Lung microvascular endothelial cell (primary cell): ENCODE data around the gene SIPA1L3. TPM values are rescaled to one million over a fixed set of nuclear protein-coding genes. Genes with fewer than 3 reads are reported as not detected.

ENCODE experiments used
- DNase-seq, 2 donors: peaks; one replicate each; pipeline versions ENCODE4 v3.0.0 to v3.0.0-alpha.2; 2010; ENCODE audit warnings: low read depth in 2 of 2
- total RNA-seq: library from RNA; depleted of rRNA; stranded (reverse); fragments of >200 nt; gene quantifications from 2 replicates; pipeline ENCODE4 v1.2.1, GENCODE V29; 2014

Gene SIPA1L3
- total RNA-seq, 1 donor from 2014 or later = 13.1 TPM

DNA sequence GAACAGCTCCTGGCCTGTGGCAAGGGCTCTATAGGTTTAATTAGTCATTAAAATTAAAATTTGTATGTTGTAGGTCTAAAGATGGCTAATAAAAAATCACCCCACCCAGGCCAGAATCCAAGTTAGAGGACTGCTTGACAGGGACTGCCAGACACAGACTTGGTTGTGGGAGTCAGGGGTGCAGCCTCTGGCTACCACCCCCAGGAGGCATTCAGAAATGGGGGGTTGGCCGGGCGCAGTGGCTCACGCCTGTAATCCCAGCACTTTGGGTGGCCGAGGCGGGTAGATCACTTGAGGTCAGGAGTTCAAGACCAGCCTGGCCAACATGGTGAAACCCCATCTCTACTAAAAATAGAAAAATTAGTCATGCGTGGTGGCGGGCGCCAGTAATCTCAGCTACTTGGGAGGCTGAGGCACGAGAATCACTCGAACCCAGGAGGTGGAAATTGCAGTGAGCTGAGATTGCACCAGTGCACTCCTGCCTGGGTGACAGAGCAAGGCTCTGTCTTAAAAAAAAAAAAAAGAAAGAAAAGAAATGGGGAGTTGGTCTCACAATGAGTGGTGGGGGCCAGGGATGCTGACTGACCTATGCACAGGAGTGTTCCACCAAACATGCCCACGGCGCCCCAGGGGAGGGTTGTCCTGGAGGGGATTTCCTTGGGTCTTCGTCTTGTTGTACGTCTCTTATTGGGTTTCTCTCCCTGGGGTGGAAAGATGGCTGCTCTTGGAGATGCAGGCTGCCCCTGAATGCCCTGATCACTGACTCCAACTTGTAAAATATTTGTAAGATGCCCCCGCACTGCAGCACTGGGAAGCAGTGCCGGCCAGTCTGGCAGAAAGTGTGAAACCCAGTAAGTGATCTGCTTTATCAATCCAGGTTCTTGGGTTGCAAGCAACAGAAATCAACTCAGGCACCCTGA, 68.8 kb downstream of the SIPA1L3 start:
- no peak for DNase-seq

GRCh38 chr19:37977391-37977790, 70.4 kb downstream of the SIPA1L3 start:
- peak in 1 of 2 donors; percentile 42 for DNase-seq

- peak; percentile 93 for DNase-seq
Measured at GRCh38 chr19:37977992-37978391, 71.0 kb downstream of the SIPA1L3 start.

DNA sequence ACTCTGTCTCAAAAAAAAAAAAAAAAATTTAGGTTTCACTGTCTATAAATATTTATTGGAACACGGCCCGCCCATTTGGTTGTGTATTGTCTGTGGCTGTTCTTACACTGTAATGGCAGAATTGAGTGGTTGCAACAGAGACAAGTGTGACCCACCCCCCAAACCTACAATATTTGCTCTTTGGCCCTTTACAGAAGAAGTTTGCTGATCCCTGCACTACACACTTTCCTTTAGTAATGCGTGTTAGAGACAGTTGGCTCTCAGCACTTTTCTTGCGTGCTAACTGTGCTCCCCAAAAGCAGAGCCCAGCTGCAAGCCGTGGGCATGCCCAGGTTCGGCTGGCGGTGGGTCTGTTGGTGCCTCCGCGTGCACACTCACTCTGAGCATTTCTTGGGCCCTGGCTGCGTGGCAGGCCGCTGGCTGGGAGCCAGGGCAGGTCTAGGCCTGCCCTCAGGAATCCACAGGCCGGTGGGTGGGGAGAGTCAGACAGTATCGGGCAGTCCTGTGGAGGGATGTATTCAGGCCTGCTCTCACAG, 72.6 kb downstream of the SIPA1L3 start:
- no peak for DNase-seq

GRCh38 chr19:37980419-37981170, 73.6 kb downstream of the SIPA1L3 start:
- DNase-seq = no peak

DNA sequence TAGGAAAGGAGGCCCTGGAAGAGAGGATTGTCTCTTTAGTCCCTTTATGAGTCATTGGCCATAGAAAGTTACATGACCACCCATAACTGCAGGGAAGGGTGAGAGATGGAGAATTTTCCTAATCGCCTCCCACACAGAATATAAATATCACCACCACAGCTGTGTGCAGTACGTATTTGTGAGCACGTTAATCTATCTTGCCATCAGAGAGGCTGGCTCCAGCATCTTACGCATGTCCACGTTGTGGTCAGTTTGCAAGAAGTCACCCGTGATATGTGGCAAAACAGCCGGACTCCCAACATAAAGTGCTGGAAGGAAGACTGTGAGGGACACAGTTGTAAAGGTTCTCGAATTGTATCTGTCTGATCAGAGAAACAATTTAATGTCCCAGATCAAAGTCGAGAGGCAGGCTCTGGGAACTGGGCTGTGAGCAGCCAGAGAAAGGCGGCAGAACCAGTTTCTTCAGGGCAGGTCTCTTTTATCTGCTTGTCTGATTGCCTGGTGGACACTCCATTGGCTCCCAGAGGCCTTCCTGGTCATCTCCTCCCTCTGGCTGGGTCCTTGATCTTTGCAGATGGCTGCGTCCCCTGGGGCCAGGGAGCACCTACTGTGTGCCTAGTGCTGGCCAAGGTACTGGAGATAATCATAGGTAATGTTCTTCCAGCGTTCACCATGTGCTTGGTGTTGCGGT, 74.9 kb downstream of the SIPA1L3 start:
- DNase-seq = no peak

DNA sequence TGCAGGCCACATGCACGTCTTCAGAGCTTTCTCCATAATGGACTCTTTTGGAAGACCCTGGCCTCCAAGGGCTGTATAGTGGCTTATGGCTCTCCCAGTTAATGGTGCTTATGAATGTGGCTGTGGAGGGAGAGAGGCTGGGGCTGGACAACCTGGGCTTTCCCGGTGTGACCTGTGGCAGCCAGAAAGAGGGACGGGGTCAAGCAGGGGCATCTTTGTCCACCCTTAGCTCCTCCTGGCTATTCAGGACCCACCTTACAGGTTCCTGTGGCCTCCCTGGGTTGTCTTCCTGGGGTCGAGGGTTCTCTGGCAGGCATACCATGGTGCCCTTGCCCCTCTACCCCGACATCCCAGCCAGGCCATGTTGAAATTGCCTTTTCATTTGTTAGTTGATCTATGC, 75.6 kb downstream of the SIPA1L3 start:
- no peak for DNase-seq

DNA sequence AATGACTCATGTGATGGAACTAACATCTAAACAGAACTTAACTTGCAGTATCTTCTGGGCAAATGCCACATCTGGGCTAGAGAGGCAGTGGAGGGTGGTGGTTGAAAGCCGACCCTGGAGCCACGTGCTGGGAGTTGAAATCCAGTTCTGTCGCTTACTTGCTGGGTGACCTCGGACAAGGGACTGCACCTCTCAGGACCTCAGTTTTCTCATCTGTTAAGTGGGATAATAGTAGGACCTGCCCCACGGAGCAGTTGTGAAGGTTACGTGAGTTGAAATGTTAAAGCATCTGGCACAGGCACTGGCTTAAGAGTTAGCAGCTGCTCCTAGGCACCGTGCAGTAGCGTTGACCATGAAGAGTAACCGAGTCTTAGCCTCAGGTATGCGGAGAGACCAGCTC, 76.1 kb downstream of the SIPA1L3 start:
- DNase-seq = no peak

DNA sequence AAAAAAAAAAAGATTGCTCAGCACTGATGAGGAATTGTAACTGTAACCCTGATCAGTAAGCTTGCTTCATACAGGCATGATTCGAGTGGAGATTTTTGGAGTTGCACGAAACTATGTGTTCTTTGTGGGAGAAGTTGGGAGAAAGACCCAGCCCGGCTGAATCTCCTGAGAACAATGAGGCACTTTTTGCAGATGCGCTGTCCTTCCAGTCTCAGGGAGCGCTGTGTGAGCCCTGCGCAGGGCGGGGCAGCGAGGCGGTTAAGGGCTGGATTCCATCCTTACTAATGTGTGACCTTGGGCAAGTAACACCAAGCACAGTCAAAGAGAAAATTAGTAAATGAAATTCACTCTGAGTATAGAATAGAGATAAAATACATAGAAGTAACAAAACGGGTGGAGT, 76.9 kb downstream of the SIPA1L3 start:
- no peak for DNase-seq

DNA sequence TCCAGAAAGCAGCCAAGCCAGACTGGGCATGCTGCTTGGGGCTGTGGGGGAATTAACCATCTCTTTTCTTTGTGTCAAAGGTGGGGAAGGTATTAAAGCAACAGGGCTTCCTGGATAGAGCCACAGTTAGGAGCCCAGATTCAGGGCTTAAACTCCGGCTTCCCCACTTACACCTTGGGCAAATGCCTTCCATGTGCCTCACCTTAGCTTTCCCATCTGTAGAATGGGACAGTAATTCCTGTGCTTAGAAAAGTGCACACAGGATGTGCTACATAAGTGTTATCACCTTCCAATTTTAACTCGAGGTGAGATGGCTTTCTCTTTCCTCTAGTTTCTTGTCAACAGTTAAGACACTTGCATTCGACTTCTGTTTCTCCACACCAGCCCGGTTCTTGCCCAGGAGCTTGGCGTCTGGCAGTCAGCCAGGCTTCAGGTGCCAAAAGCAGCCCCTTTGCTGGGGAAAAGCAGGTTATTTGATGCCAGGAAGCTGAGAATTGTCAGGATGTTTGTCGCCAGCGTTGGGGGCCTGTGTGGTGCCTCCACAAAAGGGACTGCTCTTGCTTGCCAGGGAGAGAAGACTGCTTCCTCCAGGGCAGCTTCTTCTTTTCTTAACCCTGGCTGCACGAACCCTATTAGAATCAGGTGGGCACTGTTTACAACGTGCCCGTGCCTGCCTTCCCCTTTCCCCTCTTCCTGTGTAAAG, 79.2 kb downstream of the SIPA1L3 start:
- no peak for DNase-seq

DNA sequence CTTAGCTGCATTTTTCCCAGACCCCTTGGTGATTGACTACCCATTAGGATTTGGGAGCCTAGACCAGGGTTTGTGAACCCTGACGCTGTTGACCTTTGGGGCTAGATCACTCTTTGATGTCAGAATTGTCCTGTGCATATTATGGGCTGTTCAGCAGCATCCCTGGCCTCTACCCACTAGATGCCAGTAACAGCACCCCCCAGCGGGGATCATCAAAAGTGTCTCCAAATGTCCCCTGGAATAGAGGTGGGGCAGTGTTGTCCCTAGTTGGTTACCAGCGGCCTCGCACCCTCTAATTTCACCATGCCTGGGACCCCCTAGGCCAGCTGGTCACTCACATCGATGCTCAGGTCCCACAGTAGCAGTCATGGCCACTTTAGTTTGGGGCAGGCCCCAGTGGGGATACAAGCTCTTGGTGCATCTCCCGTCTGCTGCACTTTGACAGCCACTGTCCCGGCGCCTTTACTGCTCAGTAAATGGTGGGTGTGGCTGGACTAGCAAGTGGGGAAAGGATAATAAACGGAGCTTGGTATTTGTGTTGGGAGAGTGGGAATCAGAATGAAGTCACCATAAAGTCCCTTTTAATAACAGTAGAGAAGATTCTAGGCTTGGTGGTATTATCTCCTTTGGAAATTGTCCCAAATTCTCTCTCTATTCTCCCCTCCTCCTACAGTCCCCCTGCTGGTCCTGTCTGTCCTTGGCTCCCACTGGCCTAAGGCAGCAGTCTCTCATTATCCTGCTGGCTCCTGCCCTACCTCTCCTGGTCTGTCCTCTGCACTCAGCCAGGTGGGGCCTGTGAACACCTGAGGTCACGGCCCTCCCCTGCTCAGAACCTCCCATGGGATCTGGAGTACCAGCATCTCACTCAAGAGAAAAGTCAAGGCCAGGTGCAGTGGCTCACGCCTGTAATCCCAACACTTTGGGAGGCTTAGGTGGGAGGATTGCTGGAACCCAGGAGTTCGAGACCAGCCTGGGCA, 80.6 kb downstream of the SIPA1L3 start:
- no peak for DNase-seq

GRCh38 chr19:37988758-37989635, 82.0 kb downstream of the SIPA1L3 start:
- no peak for DNase-seq

GRCh38 chr19:37989855-37990254, 82.8 kb downstream of the SIPA1L3 start:
- no peak for DNase-seq

DNA sequence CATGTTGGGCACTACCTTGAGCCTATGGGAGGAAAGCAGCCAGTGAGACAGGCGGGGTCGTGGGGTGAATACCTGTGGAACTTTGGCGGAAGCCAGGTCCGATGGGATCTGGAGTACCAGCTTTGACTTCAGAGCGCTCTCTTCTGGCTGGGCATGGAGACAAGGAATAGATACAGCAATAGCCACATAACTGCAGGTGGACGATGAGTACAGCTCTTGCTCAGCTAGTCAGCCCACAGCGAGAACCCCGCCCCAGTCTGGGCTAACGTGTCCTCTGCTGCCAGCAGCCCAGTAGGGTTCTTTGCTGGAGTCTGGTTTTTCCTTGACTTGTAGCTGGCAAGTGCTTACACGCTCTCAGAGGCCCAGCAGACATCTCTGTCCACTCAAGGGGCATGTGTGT, 83.4 kb downstream of the SIPA1L3 start:
- DNase-seq = no peak

DNA sequence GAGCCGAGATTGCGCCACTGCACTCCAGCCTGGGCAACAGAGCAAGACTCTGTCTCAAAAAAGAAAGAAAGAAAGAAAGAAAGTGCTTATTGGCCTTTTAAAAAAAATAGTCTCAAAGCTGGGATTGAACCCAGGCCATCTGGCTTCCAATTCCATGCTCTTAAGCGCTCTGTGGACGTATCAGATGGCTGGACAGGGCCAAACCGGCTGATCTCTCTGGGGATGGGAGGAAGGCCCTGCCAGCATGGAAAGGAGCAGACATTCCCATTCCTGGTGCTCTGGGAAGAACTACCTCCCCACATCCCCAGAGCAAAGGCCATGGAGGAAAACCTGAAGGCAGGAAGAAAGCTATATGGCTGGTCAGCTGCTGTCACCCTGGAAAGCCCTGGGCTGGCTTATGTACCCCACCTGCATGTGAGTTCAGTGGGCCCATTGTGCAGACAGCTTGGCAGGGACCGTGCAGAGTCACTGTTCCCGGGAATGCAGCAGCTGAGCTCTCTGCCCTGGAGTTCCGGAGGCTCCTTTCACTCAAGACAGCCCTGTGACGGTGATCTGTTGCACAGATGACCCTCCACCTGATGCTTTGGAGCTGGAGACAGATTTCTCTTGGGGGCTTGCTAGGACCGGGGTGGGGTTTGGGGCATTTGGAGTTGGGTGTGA, 84.3 kb downstream of the SIPA1L3 start:
- DNase-seq = no peak

DNA sequence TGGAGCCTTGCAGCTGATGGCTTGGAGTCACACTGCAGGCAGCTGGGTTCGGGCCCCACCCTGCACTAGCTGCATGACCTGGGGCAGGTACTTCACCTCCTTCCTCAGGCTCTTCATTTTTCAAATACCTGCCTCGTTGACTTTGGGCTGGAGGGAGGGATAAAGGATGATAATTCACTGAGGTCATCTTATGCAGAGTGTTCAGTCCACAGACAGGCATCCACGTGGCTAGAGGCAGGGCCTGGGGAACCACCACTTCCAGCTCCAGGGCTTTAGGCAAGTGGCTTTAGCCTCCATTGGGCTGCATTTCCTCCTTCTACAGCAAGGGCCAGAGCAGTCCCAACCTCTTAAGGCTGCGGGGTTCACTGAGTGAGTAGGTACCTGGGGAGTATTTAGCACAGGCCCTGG, 84.8 kb downstream of the SIPA1L3 start:
- DNase-seq = no peak

GRCh38 chr19:37992761-37993160, 85.8 kb downstream of the SIPA1L3 start:
- DNase-seq = no peak

DNA sequence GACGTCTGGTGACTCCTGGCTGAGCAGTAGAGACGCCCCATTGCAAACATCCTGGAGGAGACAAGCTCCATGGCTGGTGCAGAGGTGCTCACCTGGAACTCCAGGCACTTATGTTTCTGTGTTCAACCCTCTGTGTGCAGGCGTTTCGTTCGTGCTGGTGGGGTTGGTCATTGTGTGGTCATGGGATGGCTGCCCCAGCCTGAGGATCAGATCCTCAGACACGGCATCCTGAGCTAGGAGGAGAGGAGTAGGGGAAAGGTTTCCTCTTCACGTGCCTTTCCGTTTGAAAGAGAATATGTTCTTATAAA, 87.8 kb downstream of the SIPA1L3 start:
- no peak for DNase-seq

- no peak for DNase-seq
Measured at GRCh38 chr19:37995346-37995745, 88.3 kb downstream of the SIPA1L3 start.
